Activated CD4-positive, alpha-beta T cell treated with anti-CD3 and anti-CD28 coated beads for 48 hours (primary cell): ENCODE data around the gene CEP72.
A peak's percentile ranks its signal among the peaks of the same experiment; 100 is the strongest.
"Not testable (repeated sequence)": the region's sequence is repeated elsewhere in the genome, so short reads cannot be mapped to it uniquely, and the experiment has no call there.

ENCODE experiments used
- DNase-seq: peaks from one replicate; pipeline ENCODE4 v3.0.0-alpha.2; 2020

Gene CEP72

DNA sequence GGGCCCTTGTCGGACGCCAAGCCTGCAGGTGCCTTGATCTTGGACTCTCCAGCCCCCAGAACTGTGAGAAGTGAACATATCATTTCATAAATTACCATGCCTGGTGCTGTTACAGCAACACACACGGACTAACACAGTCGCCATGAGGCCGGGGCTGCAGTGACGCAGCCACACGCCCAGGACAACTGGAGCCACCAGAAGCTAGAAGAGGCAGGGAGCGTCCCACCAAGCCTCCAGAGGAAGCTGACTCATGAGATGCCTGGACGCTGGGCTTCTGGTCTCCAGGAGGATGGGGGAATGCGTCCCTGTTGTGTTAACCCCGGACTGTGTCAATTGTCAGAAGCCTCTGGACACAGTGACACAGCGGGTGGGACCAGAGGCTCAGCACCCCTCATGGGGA lies 74.8 kb downstream of the CEP72 start:
- not testable (repeated sequence) for DNase-seq

DNA sequence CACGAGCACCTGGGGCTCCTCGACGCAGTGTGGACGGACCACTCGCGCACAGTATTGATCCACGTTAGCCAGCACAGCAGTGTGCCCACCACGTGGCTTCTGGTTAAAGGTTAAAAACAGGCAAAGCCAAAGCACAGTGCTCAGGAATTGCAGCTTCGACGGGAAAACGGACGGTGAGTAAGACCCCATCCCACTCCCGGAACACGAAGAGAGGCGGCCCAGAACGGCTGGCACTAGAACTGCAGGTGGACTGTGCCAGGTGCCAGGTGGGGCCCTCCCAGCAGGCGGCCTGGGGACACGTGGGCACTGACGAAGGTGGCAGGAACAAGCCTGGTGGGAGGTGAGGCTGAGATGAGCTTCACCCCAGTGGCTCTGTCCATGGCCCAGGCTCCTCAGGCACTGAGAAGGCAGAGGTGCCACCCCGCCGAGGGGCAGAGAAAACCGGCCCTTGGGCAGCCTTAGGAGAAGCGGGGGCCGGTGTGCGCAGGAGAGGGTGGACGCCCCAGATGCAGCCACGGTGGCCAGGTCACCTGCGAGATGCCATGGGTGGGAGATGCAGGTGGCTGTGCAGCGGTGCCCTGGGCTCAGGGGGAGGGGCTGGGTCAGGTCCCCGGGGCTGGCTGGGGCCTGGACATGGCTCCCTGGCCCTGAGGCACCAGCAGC lies 76.3 kb downstream of the CEP72 start:
- DNase-seq: not testable (repeated sequence)

- not testable (repeated sequence) for DNase-seq
These were observed 78.2 kb downstream of the CEP72 start for GRCh38 chr5:690293-690692.

DNA sequence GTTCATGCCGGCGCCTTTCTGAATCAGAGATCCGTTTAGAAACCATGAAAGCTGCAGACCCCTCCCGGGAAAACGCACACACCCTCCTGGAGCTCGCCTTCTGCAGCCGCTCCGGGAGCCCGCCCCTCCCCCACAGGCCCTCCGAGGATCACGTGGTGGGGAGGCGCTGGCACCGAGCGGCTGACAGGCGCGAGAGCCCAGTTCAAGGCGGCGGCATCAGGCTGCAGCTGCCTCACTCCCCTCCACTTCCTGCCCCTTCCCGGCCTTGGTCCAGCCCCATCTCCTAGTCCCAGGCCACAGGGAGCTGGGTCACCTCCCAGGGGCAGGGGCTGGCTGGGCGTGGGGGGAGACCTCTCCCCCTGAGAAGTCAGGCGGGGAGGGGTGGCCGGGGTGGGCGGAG lies 78.9 kb downstream of the CEP72 start:
- not testable (repeated sequence) for DNase-seq

DNA sequence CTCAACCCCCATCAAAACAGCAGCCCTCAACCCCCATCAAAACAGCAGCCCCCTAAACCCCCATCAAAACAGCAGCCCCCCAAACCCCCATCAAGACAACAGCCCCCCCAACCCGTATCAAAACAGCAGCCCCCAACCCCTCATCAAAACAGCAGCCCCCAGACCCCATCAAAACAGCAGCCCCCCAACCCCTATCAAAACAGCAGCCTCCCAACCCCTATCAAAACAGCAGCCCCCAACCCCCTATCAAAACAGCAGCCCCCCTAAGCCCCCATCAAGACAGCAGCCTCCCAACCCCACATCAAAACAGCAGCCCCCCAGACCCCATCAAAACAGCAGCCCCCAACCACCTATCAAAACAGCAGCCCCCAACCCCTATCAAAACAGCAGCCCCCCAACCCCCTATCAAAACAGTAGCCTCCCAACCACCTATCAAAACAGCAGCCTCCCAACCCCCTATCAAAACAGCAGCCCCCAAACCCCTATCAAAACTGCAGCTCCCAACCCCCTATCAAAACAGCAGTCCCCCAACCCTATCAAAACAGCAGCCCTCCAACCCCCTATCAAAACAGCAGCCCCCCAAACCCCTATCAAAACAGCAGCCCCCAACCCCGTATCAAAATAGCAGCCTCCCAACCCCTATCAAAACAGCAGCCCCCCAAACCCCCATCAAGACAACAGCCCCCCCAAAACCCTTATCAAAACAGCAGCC lies 79.8 kb downstream of the CEP72 start:
- no peak for DNase-seq

GRCh38 chr5:692529-693041 lies 80.4 kb downstream of the CEP72 start:
- DNase-seq: not testable (repeated sequence)

DNA sequence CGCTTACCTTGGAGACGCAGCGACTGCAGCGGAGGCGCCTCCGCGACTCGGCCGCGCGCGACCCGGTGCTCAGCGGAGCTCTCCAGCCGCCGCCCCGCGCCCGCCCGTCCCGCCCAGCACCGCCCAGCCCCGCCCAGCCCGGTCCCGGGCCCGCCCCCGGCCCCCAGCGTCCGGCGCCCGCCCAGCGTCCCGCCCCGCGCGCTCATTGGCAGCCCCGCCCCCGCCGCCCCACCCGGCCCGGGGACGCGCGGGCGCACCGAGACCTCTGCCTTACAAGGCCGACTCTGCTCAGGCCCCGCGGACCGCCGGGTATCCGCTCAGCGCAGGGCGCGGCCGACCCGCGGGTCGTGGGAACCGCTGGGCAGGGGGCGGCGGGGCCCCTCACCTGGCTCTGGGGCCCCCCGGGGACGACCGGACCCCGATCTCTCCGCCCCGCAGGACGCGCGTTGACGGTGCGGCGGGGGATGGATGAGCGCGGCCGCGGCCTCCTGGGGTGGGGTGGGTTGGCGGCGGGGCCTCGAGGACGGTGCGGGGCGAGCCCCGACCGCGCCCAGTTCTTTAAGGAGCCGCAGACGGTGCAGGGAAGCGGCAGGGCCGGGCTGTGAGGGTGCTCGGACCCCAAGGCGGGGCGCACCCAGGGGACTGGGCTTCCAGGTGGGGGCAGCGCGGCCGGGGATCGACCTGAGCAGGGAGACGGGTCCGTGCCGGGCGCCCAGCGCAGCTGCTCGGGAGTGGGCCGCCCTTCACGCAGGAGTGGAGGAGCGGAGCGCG lies 81.3 kb downstream of the CEP72 start, which contains the start of gene TPPP:
TPPP (minus strand) TSS at position 82 of the 771 bp plus-strand sequence. CDS start 15,292 bp downstream, outside the sequence.
- DNase-seq: peak; percentile 76

DNA sequence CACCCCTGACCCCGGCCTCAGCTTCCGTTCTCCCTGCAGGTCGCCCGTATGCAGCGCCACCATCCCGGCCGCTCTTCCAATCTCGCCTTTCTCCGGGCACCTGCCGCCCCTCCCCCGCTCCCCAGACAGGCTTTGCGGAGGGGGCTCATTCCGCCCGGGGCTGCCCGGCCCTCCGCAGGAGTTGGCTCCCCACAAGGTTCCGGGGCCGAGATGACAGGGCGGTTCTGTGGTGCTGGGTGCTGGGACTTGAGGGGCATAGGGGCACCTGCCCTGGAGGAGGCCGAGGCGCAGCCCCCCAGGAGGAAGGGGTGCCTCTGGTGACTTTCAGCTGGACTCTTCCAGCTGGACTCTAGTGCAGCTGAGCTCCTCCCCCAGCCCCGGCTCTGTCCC lies 81.9 kb downstream of the CEP72 start:
- not testable (repeated sequence) for DNase-seq

DNA sequence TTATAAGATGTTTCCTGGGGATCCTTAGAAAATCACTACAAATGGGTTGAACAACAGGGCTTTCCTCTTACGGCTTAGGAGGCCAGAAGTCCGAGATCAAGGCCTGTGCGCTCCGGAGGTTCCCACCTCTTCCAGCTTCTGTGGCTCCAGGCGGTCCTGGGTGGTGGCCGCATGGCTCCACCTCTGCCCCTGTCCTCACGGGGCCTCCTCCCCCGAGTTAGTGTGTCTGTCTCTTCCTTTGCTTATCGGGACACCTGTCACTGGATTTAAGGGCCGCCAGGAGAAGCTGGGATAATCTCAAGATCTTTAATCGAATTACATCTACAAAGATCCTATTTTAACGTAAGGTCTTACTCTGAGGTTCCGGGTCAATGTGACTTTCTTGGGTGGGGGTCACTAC lies 83.3 kb downstream of the CEP72 start:
- not testable (repeated sequence) for DNase-seq

DNA sequence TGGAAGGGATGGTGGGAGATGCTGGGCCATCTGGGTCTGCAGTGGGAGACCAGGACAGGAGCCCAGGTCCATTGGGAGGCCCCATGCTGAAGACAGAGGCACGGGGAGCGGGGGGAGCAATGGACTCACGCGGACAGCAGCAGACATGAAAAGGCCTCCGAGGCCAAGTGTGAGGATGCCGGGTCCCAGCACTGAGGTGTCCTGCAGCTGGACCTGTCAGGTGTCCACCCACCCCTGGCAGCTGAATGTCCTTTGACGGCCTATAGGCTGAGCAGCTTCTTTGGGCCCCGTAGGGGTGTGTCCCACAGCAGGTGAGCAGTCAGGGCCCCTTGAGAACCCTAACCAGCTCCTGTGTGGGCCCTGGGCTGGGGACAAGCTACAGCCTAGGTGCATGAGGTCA lies 84.1 kb downstream of the CEP72 start:
- DNase-seq: not testable (repeated sequence)

DNA sequence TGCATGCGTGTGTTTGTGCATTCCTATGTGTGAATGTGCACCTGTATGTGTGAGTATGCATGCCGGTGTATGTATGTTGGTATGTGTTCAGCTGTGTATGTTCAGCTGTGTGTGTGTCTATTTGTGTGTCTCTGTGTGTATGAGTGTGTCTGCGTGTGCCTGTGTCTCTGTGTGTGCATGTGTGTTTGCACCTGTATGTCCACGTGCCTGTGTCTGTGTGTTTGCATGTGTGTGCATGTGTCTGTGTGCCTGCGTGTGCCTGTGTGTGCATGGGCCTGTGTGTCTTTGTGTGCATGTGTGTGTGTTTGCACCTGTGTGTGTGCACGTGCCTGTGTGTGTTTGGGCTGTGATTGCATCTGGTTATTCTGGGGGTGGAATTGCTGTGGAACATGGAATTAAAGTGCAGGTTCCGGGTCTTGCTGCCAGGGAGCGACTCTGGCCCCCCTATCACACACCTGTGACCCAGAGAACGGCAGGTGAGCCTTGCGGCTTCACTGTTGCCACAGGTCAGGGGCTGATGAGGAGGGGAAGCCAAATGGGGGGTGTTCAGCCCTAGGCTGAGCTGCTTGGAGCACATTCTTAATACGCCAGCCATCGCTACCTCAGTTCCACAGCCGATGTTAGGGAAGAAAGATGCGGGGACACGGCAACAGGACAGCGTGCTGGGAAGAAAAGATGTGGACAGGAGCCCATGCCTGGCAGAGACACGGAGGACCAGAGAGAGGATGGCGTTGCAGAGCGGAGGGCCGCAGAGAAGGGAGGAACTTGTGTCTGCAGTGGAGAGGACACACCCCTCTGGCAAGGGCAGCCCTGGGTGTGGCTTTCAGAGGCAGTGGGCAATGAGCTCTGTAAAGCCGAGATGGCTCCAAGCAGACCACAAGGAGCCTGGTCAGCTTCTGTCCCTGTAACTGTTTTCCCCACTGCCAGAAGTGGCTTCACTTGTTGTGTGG lies 84.9 kb downstream of the CEP72 start:
- DNase-seq: not testable (repeated sequence)
